ENCODE data around the gene PRKN.

GRCh38 chr6:161722394-161722793 is 1005.2 kb downstream of the PRKN start:
- TF ChIP-seq CTCF (IDR thresholded peaks at IDR 0.05; ENCODE audit: insufficient read depth, low read depth, low read length) (no peak), EZH2 (IDR thresholded peaks at IDR 0.05; ENCODE audit: insufficient read depth, low read length) (no peak)
